HG03460 (cell line): ENCODE results near the gene CYTH3.
"Not testable (repeated sequence)": the region's sequence is repeated elsewhere in the genome, so short reads cannot be mapped to it uniquely, and the experiment has no call there.

ENCODE experiments used
- ATAC-seq: cut with Tn5 transposase; IDR thresholded peaks from one replicate; pipeline ENCODE4 v1.9.1; 2021; ENCODE audit not compliant: unreplicated experiment

CYTH3 gene

DNA sequence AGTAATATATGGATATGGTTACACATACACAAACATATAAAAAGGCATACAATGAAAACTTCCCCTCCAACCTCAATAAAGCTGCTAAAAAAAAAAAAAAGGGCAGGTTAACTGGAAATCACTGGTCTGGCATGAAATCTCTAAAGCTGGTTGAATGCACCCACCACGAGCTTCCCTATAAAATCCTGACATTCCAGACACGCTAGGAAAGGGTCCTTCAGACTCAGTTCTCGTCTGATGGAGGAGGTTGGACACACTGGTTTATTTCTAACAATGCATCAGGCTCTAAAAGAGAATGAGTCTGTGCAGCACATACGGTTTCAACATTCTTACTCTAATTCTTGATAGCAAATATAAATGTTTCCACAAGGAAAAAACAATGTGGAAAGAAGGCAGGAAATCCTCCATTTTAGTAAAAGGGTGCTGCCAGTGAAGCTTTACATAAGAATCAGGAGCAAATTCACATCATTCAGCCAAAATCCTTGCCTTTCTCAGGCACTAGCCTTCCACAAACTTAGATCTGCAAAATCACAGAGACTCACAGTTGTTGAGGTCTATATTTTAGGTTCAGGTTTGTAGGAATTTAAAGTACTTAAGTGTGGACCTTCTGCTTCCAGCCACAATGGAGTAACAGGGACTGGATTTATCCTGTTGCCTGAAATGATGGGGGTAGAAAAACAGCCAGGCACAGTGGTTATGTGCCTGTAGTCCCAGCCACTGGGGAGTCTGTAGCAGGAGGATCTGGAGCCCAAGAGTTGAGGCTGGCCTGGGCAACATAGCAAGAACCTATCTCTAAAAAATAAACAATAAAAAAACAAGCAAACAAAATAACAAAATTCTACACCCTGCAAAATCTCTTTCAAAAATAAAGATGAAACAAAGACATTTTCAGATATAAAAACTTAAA lies 73.5 kb downstream of the CYTH3 start:
- no peak for ATAC-seq

DNA sequence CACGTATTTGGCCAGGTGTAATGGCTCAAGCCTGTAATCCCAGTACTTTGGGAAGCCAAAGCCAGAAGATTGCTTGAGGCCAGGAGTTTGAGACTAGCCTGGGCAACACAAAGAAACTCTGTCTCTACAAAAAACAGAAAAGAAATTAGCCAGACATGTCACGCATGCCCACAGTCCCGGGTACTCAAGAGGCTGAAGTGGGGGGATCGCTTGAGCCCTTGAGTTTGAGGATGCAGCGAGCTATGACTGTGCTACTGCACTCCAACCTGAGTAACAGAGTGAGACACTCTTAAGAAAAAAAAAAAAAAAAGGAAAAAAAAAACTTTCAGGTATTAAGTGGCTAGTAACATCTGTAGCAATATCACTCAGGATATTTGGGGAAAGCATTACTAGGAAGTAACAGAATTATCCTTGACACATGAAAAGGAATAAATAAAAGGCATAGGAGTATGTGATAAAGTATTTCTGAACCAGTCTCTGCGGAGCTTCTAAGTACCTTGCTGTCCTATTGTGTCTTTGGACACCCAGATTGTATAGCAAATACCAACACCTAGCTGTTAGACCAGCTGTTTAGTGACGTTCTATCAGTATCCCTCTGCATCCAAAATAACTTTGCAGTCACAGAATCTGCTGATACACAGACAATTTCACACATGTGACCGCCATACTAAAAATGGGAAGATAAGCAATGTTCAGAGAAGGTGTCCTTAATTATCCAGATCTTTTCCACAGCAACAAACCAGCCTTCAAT lies 74.4 kb downstream of the CYTH3 start:
- ATAC-seq: no peak

DNA sequence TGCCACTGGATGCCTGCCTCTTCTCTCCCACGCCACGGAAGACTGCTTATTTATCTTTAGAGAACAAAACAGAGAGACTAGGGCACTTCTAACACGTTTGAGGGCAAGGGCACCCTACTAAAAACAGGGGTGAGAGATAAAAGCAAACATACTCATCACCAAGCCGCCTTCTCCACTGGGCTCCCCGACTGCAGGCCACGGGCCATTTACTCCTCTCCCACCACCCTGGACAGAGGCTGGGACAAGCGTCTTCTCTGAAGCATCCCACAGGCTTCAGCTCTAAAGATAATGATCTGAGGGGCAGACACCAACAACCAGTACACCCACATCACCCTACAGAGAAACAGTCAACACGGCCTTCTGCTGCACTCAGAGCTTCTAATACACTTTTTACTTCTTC lies 78.7 kb downstream of the CYTH3 start:
- ATAC-seq: no peak

DNA sequence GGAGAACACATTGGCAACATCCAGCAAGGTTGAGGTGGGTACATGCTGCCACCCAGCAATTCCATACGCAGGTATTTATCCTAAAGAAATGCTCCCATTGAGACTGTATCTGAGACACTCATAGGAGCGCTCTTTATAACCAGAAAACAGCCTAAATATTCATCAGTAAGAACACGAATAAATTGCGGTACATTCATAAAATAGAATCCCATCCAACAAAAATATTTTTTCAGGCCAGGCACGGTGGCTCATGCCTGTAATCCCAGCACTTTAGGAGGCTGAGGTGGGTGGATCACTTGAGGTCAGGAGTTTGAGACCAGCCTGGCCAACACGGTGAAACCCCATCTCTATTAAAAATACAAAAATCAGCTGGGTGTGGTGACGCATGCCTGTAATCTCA lies 81.9 kb downstream of the CYTH3 start:
- not testable (repeated sequence) for ATAC-seq

DNA sequence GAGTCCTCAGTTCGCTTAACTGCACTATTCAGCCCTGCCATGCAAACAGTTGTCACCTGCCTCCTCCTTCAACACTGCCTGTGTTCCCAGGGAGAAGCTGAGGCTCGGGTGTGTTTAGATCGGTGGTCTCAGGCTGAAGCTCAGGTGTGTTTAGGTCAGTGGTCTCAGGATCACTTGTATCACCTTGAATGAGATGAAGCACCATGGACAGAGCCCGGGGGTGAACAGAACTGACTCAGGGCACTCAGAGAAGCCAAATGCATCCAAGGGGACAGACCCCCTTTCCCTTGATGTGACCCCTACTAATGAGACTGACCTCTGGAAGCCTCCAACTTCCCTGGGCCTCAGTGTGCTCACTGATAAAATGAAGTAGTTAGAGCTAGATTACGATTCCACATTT lies 84.0 kb downstream of the CYTH3 start:
- no peak for ATAC-seq

DNA sequence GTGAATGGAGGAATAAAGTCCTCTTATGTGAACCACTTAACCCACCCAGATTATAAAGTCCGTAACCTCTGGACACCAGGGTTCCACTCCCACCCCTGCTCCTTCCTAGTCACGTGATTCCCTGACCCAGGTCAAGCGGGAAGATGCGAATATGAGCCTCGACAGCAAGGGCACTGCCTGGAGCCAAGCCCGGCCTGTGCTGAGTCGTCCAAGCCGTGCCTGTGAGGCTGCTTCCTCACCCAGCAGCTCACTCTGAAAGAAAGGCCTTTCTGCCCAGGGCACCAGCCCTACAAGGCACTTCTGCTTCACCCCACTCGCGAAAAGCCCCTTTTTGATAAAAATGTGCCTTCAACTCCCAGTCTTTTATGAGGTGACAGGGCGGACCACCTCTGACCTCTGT lies 85.8 kb downstream of the CYTH3 start:
- no peak for ATAC-seq

DNA sequence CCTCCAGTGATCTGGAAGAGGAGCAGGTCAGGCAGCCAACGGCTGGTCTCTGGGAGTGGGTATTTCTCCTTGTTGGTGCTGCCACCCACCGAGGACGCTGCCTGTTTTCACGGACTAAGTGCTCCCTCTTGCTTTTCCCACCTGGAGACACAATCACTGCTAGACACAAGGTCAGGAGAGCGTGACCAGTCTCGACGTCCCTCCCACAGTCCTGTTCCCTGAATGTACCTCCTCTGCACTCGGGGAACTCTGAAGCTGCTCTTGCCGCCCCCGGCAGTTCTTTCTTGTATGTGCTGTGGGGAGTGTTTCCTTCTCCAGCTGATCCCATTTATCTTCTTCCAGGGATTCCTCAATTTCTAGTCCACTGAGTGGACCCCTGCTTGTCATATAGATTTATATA lies 89.4 kb downstream of the CYTH3 start:
- ATAC-seq: no peak

DNA sequence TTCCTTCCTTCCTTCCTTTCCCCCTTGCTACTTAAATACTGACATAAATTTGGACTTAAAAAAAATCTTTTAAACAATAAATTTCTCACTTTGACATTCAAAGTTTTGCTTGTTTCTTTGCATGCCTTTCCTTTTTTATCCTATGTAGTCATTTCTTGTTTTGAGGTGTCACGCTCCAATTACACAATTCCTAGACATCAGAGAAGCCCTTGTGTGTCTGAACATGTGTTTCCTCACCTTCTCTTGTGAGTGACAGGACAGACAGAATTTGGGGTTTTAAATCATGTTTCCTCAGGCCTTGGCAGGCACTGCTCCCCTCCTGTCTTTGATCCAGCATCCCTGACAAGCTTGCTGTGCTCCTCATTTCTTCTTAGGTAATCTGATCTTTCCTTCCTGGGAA lies 91.3 kb downstream of the CYTH3 start:
- ATAC-seq: no peak

DNA sequence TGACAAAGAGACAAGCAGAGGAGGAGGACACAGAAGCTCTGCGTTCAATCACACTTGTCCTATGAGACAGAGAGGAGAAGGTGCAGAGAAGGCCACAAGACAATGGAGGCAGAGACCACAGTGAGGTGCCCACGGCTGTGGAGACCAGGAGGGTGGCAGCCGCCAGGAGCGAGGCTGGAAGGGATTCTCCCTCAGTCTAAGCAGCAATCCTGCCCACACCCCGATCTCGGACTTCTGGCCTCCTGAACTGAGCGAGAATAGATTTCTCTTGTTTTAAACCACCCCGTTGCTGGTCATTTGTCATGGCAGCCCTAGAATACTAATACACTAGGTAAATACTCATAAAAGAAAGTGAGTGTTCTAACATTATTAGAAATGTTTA lies 92.1 kb downstream of the CYTH3 start:
- no peak for ATAC-seq

DNA sequence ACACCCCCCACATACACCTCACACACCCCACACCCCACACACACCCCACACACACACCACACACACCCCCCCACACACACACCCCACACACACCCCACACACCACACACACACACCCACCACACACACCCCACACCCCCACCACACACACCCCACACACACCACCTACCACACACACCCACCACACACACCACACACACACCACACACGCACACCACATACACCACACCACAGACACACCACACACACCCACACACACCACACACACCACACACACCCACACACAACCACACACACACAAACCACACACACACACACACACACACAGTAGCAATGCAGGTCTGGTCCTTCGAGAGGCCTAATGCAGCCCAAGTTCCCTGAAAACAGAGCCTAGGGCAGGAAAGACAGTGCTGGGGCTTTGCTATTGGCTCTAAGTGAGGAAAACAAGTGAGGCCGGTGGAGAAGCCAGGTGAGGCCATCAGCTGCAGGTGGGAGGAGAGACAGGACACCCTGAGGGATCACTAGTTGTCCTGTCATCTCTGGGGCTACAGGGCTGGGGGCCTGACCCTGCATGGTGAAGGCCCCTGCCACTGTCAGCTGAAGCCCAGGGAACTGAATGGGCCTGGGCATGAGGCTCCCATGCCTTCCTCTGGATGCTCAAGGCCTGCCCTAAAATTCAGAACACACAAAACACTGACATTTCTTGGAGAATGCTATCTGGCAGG lies 92.6 kb downstream of the CYTH3 start:
- no peak for ATAC-seq

DNA sequence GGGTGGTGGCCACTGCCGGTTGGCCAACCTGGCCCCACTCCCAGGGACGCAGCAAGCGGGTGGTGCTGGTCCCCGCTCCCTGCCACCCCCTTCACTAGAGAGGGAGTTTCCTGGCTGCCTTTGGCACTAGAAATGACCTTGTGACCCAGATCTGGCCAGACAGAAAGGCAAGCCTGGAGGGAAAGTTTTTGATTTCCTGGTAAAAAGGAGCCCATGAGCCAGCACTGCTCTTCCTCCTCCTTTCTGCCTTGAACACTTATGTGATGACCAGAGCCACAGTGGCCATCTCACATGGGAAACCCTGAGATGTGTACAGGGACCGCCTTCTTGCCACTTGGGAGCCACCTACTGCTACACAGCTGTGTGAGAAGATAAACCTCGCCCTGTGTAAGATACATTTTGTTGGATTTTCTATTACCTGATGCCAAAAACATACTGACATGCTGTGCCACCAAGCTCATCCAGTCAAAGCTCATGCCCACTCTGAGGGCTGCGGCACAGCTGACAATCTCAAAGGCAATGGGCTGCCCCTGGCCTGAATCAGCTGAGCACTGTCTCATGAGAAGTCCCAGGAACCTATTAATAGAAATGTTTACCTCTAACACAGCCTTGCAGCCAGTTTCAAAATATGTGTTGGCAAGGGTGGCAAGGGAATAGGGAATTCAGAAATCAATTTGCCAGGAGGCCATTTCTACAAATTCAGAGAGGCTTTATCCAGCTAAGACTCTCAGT lies 94.0 kb downstream of the CYTH3 start:
- no peak for ATAC-seq

DNA sequence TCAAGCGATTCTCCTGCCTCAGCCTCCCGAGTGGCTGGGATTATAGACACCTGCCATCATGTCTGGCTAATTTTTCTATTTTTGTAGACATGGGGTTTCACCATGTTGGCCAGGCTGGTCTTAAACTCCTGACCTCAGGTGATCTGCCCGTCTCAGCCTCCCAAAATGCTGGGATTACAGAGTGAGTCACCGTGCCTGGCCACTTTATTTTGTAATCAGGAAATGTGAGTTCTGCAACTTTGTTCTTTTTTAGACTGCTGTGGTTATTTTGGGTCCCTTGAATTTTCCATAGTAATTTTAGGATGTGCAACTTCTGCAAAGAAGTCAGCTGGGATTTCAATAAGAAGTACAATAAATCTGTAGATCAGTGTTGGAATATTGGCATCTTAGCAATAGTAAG lies 96.8 kb downstream of the CYTH3 start:
- no peak for ATAC-seq

DNA sequence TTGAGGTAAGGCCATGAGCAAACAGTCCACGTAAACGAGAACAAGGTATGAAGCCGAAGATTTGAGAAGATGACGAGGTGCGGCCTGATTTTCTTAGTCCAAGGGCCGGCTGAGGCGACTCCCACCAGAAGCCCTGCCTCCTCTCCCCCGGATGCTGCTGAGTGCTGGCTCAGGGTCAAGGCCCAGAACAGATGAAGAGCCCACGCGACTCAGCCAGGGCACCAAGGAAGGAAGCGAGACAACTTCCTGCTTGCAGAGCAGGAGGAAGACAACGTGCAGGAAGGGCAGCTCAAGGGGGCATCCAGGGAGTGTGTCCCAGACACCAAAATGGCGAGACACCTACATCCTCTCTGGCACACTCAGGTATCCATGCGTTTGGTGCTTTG lies 99.5 kb downstream of the CYTH3 start:
- no peak for ATAC-seq

DNA sequence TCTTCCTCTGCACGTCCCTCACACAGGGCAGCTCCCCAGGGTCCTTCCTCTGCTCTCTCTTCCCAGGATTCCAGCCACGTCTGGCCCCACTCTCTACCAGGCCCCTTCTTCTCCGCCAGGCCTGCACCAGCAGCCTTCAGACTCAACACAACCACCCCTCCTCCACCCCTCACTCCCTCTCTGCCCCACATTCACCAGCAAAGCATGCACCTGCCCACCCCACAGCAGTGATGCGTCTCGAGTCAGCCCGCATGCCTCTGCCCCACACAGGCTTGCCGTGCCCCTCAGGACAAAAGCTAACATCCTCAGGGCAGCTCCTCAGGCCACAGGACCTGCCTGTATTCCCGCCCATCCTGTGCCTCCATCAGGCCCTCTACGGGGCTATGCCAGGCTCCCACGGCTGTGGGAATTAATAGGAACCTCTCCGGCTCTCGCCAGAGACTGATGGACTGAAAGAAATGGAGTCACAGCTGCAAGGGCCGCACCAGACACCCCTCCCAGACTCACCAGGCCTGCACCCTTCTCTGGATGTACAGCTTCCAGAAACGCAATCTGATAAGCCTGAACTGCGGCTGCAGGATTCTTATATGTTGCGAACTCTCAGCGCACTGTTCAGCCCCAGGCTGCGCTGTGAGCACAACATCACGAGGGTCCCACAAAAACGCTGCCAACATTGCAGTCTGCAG lies 100.1 kb downstream of the CYTH3 start:
- ATAC-seq: no peak

DNA sequence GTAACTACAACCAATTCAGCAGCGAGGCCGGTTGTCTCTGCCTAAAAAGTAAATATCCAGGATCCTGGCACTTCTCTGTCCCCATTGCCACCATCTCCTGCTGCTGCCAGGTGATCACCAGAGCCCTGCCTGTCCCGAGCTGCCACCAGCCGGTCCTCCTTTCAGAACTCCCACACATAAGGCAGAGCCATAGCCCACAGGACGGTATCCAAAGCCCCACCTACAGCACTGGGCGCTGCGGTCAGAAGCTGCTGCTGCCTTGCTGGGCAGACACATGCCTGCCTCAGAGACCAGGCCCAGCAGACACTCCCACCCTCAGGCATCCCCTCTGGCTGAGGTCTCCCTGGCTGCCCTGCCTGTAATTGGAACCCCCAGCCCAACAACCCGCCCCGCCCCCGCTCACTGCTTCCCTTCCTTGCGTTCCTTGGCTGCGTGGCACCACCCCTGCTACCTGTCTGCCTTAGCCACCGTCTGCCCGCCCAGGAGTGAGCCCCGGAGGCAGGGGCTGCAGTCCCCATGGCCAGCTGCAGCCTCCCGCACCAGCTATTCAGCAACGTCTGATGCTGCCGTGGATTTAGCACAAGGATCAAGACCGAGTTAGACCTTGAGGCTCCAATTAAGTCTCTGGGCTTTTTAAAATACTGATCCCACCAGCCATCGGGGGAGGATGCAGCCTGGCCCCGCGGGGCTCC lies 100.7 kb downstream of the CYTH3 start:
- ATAC-seq: no peak

DNA sequence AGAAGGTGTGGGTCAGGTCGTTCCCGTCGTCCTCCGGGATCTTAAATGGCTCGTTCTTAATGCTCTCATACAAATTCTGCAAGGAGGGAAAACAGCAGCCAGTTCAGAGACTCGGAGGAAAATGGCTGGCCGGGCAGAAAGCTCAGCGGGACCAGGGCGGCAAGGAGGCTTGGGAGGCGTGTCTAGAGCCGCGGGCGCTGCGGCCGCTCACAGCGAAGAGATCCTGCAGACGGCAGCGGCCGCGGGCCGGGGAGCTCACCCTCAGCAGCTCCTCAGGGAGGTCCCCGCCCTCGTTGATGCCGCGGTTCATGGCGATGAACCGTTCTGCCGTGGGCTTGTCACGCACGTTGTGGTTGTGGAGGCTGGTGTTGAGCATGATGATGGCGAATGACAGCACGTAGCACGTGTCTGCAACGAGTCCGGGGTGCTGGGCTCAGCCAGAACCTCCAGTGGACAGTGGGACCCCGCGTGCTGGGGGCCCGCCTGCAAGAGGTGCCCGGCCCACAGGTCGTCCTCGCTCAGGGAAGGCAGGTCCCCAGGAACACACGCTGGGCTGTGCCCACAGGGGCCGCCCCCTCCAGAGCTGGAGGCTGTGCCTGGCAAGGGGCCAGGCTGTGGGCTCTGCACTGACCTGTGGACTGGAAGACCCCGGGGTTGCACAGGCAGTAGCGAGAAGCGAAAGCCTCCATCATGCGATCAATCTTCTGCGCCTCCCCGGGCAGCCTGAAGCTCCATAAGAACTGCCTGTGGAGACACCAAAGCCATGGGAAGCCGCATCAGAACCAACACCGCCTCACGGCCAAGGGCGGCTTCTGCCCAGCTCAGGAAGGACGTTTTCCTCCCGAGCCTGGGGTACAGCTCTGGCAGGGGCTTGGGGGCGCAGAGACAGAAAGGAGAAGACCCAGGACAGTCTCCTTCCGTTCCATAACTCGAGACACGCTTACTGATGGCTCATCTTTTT lies 101.6 kb downstream of the CYTH3 start:
- no peak for ATAC-seq

DNA sequence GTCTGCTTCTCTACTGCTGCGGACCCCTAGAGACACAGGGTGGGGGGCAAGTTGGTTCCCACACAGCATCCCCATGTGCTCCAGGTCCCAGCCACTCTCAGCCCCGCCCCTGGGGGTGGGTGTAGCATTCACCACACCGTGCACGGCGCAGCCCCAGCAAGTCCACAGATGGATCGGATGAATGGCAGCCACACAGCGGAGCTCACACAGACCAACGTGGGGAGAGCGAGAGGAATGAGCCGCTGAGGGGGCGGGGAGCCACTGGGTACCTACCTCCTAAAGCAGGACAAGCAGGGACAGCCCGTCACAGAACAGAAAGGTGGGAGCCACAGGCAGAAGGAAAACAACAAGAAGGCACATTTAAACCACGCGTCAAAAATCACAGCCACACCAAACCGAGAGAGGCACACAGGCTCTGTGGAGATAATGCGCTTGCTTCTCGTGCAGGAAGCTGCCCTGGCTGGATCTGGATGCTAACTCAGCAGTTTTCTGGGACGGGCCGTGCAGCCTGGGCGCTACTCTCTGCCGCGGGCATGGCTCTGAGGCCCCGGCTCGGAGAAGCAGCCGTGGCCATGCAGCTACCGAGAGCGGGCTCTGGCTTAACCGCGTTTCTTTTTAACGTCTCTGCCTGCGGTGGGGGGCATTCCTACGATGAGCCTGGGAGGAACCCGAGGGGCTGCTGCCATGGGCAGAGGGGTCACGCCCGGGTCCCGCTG lies 102.5 kb downstream of the CYTH3 start:
- ATAC-seq: no peak

DNA sequence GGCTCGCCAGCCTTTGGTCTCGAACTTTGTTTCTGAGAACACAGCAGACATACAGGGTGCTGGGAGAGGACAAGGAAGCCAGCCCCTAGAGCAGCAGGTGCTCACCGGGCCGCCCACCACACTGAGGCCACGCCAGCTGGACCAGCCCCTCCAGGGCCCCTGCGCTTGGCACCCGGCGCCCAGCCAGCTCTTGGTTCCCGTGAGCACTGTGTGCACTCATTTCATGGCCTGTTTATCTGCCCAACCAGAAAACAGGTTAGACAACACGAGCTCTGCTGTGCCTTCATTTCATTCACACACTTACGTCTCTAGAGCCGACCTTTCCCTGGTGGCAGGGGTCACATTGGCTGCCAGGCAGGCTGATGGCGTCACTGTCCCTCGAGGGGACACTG lies 104.0 kb downstream of the CYTH3 start:
- no peak for ATAC-seq
